Mesodermal cell (in vitro differentiated cells): ENCODE results near the gene C19orf85.

Experiments
- H3K27ac ChIP-seq: 2 replicates; pipeline ENCODE4 v1.7.0; 2013; ENCODE audit warnings: mild to moderate bottlenecking, low read depth, low read length, moderate library complexity; ENCODE audit not compliant: severe bottlenecking
- H3K36me3 ChIP-seq: 2 replicates; pipeline ENCODE4 v1.7.1; 2013; ENCODE audit warnings: mild to moderate bottlenecking, low read length, moderate library complexity; ENCODE audit not compliant: control insufficient read depth, insufficient read depth
- H3K4me1 ChIP-seq: one replicate; pipeline ENCODE4 v1.7.1; 2013; ENCODE audit warnings: mild to moderate bottlenecking, low read length; ENCODE audit not compliant: insufficient read depth, control insufficient read depth, poor library complexity, severe bottlenecking
- H3K4me3 ChIP-seq: 2 replicates; pipeline ENCODE4 v1.7.0; 2013; ENCODE audit warnings: low read length, control low read depth, mild to moderate bottlenecking; ENCODE audit not compliant: insufficient read depth, poor library complexity, severe bottlenecking; ENCODE audit errors: extremely low read depth
- H3K9me3 ChIP-seq: 2 replicates; pipeline ENCODE4 v1.7.1; 2013; ENCODE audit warnings: mild to moderate bottlenecking, low read length, moderate library complexity; ENCODE audit not compliant: control insufficient read depth
- WGBS, 2 experiments: methylation state at CpG; one replicate each; pipeline ENCODE4 v1.1.5; 2013; ENCODE audit warnings: missing lambda C conversion rate in 2 of 2; ENCODE audit not compliant: insufficient coverage in 2 of 2; 5-methylcytosine and 5-hydroxymethylcytosine counted together

Gene C19orf85

DNA sequence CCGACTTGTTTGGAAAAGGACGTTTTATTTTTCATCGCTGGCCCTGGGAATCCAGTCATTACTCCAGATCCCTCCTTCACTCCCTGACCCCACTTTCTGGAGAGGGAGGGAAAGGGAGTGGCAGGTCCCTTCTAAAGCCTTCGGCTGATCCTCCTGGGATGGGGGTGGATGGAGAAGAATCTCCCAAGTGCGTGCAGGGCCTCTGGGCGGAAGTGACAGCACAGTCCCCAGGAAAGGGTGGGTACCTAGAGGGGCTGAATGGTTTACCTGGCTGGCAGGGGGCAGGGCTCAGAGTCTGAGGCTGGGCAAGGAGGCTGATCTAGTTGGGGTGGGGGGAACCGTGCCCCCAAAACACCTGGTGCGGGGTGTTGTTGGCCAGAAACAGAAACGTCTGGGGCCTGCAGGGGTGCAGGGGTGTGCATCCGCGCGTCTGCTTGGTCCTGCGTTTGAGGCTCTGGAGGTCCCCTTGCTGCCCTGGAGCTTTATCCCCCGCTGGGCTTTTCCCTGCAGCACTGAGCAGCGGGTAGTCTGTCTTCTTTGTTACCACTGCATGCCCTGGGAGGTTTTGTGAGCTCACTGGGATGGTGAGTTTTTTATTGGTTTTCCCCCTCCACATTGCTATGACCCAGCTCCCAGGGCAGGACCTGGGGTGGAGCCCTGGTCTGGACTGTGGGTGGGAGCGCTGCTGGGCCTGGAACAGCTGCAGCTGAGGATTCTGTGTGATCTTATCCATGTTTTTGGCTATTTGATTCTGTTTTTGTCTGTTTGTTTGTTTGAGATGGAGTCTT lies 8.9 kb upstream of the C19orf85 start:
- WGBS, 2 experiments, result 52 to 60% methylated on average over 7 to 8 of the region's 16 CpGs
- H3K4me3 ChIP-seq, result no peak overlapping the region

DNA sequence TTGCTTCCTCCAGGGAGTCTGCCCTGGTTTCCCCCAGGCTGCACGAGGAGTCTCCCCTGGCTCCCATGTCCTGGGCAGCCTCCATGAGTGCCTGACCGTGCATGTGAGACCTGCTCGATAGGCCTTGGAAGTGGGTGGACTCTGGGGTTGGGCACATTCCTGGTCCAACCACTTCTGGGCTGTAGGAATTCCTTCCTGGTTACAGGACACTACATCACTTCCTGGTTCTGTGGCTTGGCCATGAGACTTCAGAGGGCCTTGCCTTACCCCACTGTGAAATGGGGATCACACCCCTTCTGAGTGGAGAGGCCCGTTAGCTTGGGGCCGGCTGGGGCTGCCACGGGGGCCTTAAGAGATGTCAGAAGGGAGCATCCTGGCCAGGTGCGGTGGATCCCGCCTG lies 7.9 kb upstream of the C19orf85 start:
- no peaks in the 10 kb centered on the region for H3K9me3 ChIP-seq
- 90 to 96% methylated on average over 8 of the region's 8 CpGs for WGBS, 2 experiments
- peaks cover 6% of the 10 kb centered on the region for H3K4me1 ChIP-seq
- no peaks in the 10 kb centered on the region for H3K36me3 ChIP-seq
- H3K27ac ChIP-seq, result no peak overlapping the region
- H3K4me3 ChIP-seq, result no peak overlapping the region

More for the DNA sequence above, 8.9 kb upstream of the C19orf85 start:
- Histone ChIP-seq H3K4me1 (peaks cover 10% of the 10 kb centered on the region), H3K9me3 (no peaks in the 10 kb centered on the region), H3K27ac (no peak overlapping the region), H3K36me3 (no peaks in the 10 kb centered on the region)

DNA sequence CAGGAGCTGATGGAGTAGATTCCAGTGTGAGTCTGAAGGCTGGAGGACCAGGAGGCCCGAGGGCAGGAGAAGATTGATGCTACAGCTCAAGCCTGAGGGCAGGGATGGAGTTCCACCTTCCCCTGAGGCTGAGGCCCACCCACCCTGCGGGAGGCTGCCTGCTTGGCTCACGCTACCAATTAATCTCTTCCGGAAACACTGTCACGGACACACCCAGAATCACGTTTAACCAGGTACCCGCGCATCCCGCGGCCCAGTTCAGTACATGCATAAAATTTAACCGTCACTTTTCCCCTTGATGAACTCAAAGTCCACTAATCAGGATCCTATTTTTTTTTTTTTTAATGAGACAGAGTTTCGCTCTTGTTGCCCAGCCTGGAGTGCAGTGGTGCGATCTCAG lies 6.7 kb upstream of the C19orf85 start:
- peaks cover 6% of the 10 kb centered on the region for H3K4me1 ChIP-seq
- no peaks in the 10 kb centered on the region for H3K9me3 ChIP-seq
- no peak overlapping the region for H3K4me3 ChIP-seq
- H3K36me3 ChIP-seq, result no peaks in the 10 kb centered on the region
- H3K27ac ChIP-seq, result no peak overlapping the region
- 90 to 93% methylated on average over 11 to 13 of the region's 13 CpGs for WGBS, 2 experiments

DNA sequence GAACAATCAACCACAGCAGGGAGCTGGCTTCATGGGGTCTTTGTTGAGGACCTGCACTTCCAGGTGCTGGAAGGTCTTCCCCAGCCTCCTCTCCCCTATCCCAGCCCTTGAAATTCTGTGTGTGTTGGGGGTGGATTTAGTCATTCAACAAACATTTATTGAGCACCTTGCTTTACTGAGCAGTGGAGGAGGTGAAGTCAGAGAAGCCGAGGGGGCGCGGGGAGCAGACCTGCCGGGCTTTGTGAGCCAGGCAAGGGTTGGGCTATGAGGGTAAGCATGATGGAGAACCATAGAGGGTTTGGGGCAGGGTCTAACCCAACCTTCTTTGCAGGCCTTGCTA lies 3.5 kb upstream of the C19orf85 start:
- Histone ChIP-seq H3K27ac (no peak overlapping the region), H3K4me3 (no peak overlapping the region), H3K36me3 (no peaks in the 10 kb centered on the region), H3K4me1 (peaks cover under 1% of the 10 kb centered on the region), H3K9me3 (no peaks in the 10 kb centered on the region)
- WGBS, 2 experiments, result 0 to 4% methylated on average over 1 to 4 of the region's 4 CpGs

DNA sequence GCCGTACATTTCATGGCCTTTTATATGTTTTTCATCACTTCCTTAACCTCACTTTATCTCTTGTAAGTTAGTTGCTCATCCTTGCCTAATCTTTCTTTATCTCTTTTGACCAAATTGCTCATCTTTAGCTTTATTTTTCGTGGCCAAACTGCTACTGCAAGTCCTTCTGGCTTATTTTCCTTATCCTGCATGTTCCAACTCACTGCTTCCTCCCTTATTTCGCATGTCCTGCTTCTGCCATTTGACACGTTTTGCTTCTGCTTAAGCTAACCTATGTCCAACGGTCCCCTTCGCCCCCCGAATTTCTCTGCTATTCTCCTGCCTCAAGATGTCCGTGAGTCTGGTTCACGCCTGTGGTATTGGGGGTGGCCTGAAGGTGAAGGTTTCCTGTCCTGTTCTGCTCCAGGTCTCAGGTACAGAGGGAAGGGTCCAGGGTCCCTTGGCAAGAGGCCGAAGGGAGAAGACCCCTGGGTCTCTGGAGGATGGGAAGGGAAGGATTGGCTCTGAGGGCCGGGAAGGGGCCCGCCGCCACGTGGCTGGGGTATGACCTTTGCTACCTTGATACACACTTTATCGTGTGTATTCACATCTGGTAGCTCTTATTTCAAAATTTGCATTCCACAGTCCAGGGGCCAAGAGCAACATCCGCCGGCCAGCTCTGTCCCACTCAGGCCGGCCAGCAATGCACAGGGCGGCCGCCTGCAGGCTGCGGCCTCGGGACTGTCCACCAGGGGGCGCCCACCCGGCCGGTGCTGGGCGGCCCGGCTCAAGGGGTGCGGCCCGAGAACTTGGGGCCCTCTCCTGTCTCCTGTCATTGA lies 2.9 kb upstream of the C19orf85 start:
- 33 to 57% methylated on average over 17 to 24 of the region's 29 CpGs for WGBS, 2 experiments
- H3K27ac ChIP-seq, result no peak overlapping the region
- H3K9me3 ChIP-seq, result no peaks in the 10 kb centered on the region
- no peaks in the 10 kb centered on the region for H3K36me3 ChIP-seq
- H3K4me3 ChIP-seq, result no peak overlapping the region
- no peaks in the 10 kb centered on the region for H3K4me1 ChIP-seq

DNA sequence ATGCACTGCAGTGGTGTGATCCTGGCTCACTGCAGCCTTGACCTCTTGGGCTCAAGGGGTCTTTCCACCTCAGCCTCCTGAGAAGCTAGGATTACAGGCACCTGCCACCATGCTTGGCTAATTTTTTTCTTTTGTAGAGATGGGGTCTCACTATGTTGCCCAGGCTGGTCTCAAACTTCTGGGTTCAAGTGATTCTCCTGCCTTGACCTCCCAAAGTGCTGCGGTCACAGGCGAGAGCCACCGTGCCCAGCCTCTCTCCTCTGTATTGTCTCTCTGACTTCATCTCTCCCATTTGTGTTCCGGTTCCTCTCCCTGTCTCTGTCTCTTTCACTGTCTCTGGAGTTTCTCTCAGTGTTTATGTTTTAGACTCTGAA lies 1.7 kb upstream of the C19orf85 start:
- Histone ChIP-seq H3K4me3 (no peak overlapping the region), H3K27ac (no peak overlapping the region), H3K9me3 (no peaks in the 10 kb centered on the region), H3K36me3 (no peaks in the 10 kb centered on the region), H3K4me1 (peaks cover 2% of the 10 kb centered on the region)
- WGBS, 2 experiments, result 91 to 96% methylated on average over 4 of the region's 4 CpGs

DNA sequence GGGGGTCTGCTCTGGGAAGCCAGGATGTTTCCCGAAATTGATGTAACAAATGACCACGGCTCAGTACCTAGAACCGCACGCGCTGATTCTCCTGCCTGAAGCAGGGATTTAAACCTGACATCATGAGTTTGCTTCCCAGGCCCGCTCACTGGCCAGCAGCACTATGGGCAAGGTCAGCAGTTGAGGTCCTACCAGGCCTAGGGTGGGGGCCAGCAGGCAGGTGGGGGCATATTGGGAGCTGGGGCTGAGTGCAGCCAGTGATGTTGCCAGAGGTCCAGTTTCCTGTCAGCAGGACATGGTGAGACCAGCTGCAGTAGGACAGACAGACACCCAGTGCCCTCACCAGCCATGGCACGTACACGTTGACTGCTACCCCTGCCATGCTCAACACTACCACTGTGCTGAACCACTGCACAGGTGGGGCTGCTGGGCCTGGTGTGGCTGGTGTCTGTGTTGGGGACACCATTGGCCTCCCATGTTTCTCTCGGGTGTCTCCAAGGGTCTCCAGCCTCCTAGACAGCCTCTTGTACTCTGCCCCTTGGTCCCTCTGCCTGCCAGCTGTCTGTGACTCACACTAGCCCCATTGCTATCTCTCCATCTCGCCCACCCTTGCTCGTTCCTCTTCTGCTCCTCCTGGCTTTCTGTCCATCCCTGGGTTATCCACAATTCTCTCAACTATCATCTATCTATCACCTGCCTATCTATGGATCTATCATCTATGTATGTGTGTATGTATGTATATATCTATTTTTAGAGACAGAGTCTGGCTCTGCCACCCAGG lies 1.1 kb upstream of the C19orf85 start:
- no peak overlapping the region for H3K4me3 ChIP-seq

DNA sequence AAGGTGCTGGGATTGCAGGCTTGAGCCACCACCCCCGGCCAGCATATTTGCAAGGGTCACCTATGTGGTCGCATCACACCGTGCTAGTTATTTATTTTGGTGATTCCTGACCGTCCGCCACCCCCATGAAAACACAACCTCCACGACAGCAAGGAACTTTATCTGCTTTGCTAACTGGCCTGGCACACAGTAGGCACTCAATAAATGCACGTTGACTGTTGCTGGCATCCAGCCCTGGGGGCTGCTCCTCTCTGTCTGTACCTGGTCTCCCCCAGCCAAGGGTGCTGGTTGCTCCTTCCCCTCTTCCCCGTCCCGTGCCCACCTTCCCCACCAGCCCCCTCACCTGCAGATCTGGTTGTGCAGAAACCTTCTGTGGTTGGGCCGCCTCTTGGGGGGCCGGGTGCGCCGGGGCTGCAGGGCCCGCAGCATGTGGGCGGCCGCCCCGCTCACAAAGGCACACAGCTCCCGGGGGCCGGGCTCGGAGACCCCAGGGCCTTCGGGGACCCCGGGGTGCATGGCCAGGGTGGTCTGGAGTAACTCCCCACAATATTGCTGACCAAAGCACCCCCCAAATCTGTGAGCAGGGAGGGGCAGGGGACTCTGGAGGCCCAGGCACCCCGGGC lies 401 bp downstream of the C19orf85 start:
- no peak overlapping the region for H3K27ac ChIP-seq
- H3K9me3 ChIP-seq, result no peaks in the 10 kb centered on the region
- peaks cover 2% of the 10 kb centered on the region for H3K4me1 ChIP-seq
- 68% methylated on average over 19 of the region's 23 CpGs for WGBS, 2 experiments
- H3K4me3 ChIP-seq, result no peak overlapping the region
- H3K36me3 ChIP-seq, result no peaks in the 10 kb centered on the region

More for the DNA sequence above, 1.1 kb upstream of the C19orf85 start:
- WGBS, 2 experiments, result 79 to 83% methylated on average over 8 to 10 of the region's 11 CpGs
- Histone ChIP-seq H3K36me3 (no peaks in the 10 kb centered on the region), H3K9me3 (no peaks in the 10 kb centered on the region), H3K27ac (no peak overlapping the region), H3K4me1 (peaks cover 2% of the 10 kb centered on the region)

DNA sequence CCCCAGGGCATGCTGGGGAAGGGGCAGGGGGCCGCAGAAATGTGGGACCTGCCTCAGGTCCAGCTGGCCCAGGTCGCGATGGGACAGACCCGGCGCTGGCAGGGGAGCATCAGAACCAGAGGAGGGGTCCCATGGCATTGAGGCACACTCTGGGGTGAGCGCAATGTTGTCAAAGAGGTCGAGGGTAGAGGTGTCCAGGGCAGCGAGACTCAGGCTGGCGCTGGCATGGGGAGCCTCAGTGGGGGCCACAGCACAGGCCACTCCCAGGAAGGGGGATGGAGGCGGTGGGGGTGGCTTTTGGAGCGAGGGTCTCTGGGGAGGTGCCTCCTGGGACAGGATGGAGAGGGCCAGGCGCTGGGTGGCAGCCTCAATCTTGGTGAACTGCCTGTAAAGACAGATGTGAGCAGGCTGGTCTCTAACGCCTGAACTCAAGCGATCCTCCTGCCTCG lies 944 bp downstream of the C19orf85 start:
- Histone ChIP-seq H3K4me3 (no peak overlapping the region), H3K27ac (no peak overlapping the region), H3K36me3 (no peaks in the 10 kb centered on the region), H3K4me1 (peaks cover 2% of the 10 kb centered on the region), H3K9me3 (no peaks in the 10 kb centered on the region)
- 68 to 75% methylated on average over 13 to 15 of the region's 15 CpGs for WGBS, 2 experiments

DNA sequence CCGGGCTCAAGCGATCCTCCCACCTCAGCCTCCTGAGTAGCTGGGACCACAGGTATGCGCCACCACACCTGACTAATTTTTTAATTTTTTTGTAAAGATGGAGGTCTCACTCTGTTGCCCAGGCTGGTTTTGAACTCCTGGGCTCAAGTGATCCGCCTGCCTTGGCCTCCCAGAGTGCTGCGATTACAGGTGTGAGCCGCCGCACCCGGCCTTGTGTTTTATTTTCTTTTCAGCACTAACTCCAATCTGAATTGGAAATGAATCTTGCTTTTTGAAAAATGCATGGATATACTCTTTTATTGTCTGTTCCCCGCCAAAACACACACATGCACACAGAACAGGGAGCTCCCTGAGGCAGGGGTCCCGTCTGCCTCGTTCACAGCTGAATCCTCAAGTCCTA lies 1.8 kb downstream of the C19orf85 start:
- Histone ChIP-seq H3K9me3 (no peaks in the 10 kb centered on the region), H3K4me3 (no peak overlapping the region), H3K4me1 (peaks cover 2% of the 10 kb centered on the region), H3K27ac (no peak overlapping the region), H3K36me3 (no peaks in the 10 kb centered on the region)
- whole genome bisulfite sequencing, 2 experiments, result 64 to 100% methylated on average over 6 of the region's 11 CpGs
